Glutamatergic neuron (in vitro differentiated cells): ENCODE measurements around the gene ALOX5. TPM values are rescaled to one million over a fixed set of nuclear protein-coding genes. Genes with fewer than 3 reads are reported as not detected.

Experiments used
- DNase-seq: peaks from one replicate; pipeline ENCODE4 v3.0.0; 2022
- H3K27ac Mint-ChIP-seq: one replicate; pipeline ENCODE4 v1.8.0; 2020; ENCODE audit warnings: mild to moderate bottlenecking, mixed read lengths, inconsistent platforms; ENCODE audit not compliant: unreplicated experiment
- H3K27me3 Mint-ChIP-seq: one replicate; pipeline ENCODE4 v1.8.0; 2020; ENCODE audit warnings: mild to moderate bottlenecking, moderate library complexity, mixed read lengths, inconsistent platforms; ENCODE audit not compliant: unreplicated experiment
- H3K36me3 Mint-ChIP-seq: one replicate; pipeline ENCODE4 v1.8.0; 2020; ENCODE audit warnings: mild to moderate bottlenecking, mixed read lengths, inconsistent platforms; ENCODE audit not compliant: unreplicated experiment
- H3K4me1 Mint-ChIP-seq: one replicate; pipeline ENCODE4 v1.8.0; 2020; ENCODE audit warnings: mild to moderate bottlenecking, low read depth, mixed read lengths, inconsistent platforms; ENCODE audit not compliant: unreplicated experiment
- H3K4me3 Mint-ChIP-seq: one replicate; pipeline ENCODE4 v1.8.0; 2020; ENCODE audit warnings: mild to moderate bottlenecking, mixed read lengths, inconsistent platforms; ENCODE audit not compliant: unreplicated experiment
- H3K9me3 Mint-ChIP-seq: one replicate; pipeline ENCODE4 v1.8.0; 2020; ENCODE audit warnings: mild to moderate bottlenecking, moderate library complexity, mixed read lengths, inconsistent platforms; ENCODE audit not compliant: unreplicated experiment
- CTCF ChIP-seq: fragments of 200-600 bp; sonication (generic); IDR thresholded peaks from one replicate; pipeline ENCODE4 v1.5.0; 2021; ENCODE audit not compliant: partially characterized antibody, unreplicated experiment
- total RNA-seq: library from RNA; stranded (reverse); fragmentation: NEBNext Ultra II Directional; extraction: Animal tissue kit (Norgen Biotek cat#: 25700); gene quantifications from one replicate; pipeline ENCODE4 v1.2.1, GENCODE V29; 2021; ENCODE audit not compliant: unreplicated experiment

ALOX5 gene
- total RNA-seq, 1 donor from 2014 or later, result 8.4 TPM

GRCh38 chr10:45416603-45417002, 42.6 kb downstream of the ALOX5 start:
- H3K36me3 Mint-ChIP-seq, result peaks cover 4% of the 10 kb centered on the region
- H3K27ac Mint-ChIP-seq, result peak overlapping the region; percentile 59
- H3K4me3 Mint-ChIP-seq, result no peak overlapping the region
- no peak for TF ChIP-seq CTCF
- peaks cover 2% of the 10 kb centered on the region for H3K4me1 Mint-ChIP-seq
- H3K27me3 Mint-ChIP-seq, result peaks cover 12% of the 10 kb centered on the region
- H3K9me3 Mint-ChIP-seq, result peaks cover 8% of the 10 kb centered on the region
- DNase-seq, result no peak

GRCh38 chr10:45417746-45418145, 43.7 kb downstream of the ALOX5 start:
- no peak for TF ChIP-seq CTCF
- H3K27ac Mint-ChIP-seq, result no peak overlapping the region
- peaks cover 8% of the 10 kb centered on the region for H3K9me3 Mint-ChIP-seq
- no peak for DNase-seq
- no peak overlapping the region for H3K4me3 Mint-ChIP-seq
- peaks cover 4% of the 10 kb centered on the region for H3K36me3 Mint-ChIP-seq
- peaks cover 11% of the 10 kb centered on the region for H3K27me3 Mint-ChIP-seq
- H3K4me1 Mint-ChIP-seq, result peaks cover 2% of the 10 kb centered on the region

- H3K4me3 Mint-ChIP-seq, result peak overlapping the region; percentile 96
- peaks cover 8% of the 10 kb centered on the region for H3K9me3 Mint-ChIP-seq
Observed at GRCh38 chr10:45418417-45418848, 44.4 kb downstream of the ALOX5 start.

GRCh38 chr10:45418849-45419675, 45.0 kb downstream of the ALOX5 start:
- Mint-ChIP-seq H3K27me3 (peaks cover 12% of the 10 kb centered on the region), H3K36me3 (peaks cover 4% of the 10 kb centered on the region), H3K27ac (peak overlapping the region; percentile 94), H3K9me3 (peaks cover 7% of the 10 kb centered on the region), H3K4me3 (peak overlapping the region; percentile 96), H3K4me1 (peaks cover 2% of the 10 kb centered on the region)
- no peak for TF ChIP-seq CTCF
- DNase-seq, result peak; percentile 74

More at GRCh38 chr10:45418417-45418848, 44.4 kb downstream of the ALOX5 start:
- Mint-ChIP-seq H3K4me1 (peaks cover 2% of the 10 kb centered on the region), H3K27ac (peak overlapping the region; percentile 80), H3K27me3 (peaks cover 11% of the 10 kb centered on the region), H3K36me3 (peaks cover 4% of the 10 kb centered on the region)
- no peak for TF ChIP-seq CTCF
- DNase-seq, result no peak

- Mint-ChIP-seq H3K27me3 (peaks cover 12% of the 10 kb centered on the region), H3K27ac (peak overlapping the region; percentile 94), H3K4me3 (peak overlapping the region; percentile 96), H3K36me3 (peaks cover 8% of the 10 kb centered on the region), H3K4me1 (peaks cover 2% of the 10 kb centered on the region), H3K9me3 (peaks cover 7% of the 10 kb centered on the region)
- no peak for TF ChIP-seq CTCF
- no peak for DNase-seq
Observed at GRCh38 chr10:45419676-45420025, 45.6 kb downstream of the ALOX5 start.
